Measurements from ENCODE around the gene PFDN2. TPM values are rescaled to one million over a fixed set of nuclear protein-coding genes. Genes with fewer than 3 reads are reported as not detected.

Gene PFDN2
- total and polyA plus RNA-seq, 2 of the 8 experiments (the other 6 are each of a cell fraction or from before 2014, with no cell fraction given) = 66.2 to 71.2 TPM

DNA sequence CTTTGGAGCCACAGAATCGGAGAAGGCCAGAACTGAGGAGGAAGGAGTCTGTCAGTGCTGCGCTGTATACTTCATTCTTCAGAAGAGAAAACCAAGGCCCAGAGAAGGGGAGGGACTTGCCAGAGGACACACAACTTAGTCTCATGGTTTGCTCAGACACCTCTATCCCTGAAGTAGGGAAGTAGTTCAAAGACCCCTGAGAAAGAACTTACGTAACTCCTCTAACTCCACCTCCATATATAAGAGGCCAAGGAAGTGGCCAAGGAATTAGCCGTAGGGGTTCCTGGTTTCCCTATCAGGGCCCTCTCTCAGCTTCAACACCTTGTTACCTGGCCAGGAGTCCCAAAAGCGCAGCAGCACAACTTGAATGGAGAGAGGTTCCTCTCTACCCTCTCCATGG, 27.9 kb downstream of the PFDN2 start (continued):
- TF ChIP-seq, protein P1, sequence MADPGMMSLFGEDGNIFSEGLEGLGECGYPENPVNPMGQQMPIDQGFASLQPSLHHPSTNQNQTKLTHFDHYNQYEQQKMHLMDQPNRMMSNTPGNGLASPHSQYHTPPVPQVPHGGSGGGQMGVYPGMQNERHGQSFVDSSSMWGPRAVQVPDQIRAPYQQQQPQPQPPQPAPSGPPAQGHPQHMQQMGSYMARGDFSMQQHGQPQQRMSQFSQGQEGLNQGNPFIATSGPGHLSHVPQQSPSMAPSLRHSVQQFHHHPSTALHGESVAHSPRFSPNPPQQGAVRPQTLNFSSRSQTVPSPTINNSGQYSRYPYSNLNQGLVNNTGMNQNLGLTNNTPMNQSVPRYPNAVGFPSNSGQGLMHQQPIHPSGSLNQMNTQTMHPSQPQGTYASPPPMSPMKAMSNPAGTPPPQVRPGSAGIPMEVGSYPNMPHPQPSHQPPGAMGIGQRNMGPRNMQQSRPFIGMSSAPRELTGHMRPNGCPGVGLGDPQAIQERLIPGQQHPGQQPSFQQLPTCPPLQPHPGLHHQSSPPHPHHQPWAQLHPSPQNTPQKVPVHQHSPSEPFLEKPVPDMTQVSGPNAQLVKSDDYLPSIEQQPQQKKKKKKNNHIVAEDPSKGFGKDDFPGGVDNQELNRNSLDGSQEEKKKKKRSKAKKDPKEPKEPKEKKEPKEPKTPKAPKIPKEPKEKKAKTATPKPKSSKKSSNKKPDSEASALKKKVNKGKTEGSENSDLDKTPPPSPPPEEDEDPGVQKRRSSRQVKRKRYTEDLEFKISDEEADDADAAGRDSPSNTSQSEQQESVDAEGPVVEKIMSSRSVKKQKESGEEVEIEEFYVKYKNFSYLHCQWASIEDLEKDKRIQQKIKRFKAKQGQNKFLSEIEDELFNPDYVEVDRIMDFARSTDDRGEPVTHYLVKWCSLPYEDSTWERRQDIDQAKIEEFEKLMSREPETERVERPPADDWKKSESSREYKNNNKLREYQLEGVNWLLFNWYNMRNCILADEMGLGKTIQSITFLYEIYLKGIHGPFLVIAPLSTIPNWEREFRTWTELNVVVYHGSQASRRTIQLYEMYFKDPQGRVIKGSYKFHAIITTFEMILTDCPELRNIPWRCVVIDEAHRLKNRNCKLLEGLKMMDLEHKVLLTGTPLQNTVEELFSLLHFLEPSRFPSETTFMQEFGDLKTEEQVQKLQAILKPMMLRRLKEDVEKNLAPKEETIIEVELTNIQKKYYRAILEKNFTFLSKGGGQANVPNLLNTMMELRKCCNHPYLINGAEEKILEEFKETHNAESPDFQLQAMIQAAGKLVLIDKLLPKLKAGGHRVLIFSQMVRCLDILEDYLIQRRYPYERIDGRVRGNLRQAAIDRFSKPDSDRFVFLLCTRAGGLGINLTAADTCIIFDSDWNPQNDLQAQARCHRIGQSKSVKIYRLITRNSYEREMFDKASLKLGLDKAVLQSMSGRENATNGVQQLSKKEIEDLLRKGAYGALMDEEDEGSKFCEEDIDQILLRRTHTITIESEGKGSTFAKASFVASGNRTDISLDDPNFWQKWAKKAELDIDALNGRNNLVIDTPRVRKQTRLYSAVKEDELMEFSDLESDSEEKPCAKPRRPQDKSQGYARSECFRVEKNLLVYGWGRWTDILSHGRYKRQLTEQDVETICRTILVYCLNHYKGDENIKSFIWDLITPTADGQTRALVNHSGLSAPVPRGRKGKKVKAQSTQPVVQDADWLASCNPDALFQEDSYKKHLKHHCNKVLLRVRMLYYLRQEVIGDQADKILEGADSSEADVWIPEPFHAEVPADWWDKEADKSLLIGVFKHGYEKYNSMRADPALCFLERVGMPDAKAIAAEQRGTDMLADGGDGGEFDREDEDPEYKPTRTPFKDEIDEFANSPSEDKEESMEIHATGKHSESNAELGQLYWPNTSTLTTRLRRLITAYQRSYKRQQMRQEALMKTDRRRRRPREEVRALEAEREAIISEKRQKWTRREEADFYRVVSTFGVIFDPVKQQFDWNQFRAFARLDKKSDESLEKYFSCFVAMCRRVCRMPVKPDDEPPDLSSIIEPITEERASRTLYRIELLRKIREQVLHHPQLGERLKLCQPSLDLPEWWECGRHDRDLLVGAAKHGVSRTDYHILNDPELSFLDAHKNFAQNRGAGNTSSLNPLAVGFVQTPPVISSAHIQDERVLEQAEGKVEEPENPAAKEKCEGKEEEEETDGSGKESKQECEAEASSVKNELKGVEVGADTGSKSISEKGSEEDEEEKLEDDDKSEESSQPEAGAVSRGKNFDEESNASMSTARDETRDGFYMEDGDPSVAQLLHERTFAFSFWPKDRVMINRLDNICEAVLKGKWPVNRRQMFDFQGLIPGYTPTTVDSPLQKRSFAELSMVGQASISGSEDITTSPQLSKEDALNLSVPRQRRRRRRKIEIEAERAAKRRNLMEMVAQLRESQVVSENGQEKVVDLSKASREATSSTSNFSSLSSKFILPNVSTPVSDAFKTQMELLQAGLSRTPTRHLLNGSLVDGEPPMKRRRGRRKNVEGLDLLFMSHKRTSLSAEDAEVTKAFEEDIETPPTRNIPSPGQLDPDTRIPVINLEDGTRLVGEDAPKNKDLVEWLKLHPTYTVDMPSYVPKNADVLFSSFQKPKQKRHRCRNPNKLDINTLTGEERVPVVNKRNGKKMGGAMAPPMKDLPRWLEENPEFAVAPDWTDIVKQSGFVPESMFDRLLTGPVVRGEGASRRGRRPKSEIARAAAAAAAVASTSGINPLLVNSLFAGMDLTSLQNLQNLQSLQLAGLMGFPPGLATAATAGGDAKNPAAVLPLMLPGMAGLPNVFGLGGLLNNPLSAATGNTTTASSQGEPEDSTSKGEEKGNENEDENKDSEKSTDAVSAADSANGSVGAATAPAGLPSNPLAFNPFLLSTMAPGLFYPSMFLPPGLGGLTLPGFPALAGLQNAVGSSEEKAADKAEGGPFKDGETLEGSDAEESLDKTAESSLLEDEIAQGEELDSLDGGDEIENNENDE (IDR thresholded peaks at IDR 0.05; ENCODE audit: insufficient replicate concordance, low read length) = no peak
- no peak for TF ChIP-seq ZNF274 (IDR thresholded peaks at IDR 0.05; ENCODE audit: borderline replicate concordance, extremely low read depth, low read length)
- TF ChIP-seq RFX5 (IDR thresholded peaks at IDR 0.05; ENCODE audit: borderline replicate concordance, low read depth, low read length) = no peak
- no peak for TF ChIP-seq RNF2 (IDR thresholded peaks at IDR 0.05; ENCODE audit: borderline replicate concordance, low read depth, low read length, missing control alignments, poor library complexity, severe bottlenecking)
- TF ChIP-seq RAD21 (IDR thresholded peaks at IDR 0.05 in 1 of 2, conservative IDR thresholded peaks at IDR 0.05 in 1 of 2; ENCODE audit: low read depth in 2 of 2, low read length in 2 of 2) = no peak
- no peak for TF ChIP-seq RBBP5 (IDR thresholded peaks at IDR 0.05; ENCODE audit: borderline replicate concordance, low read depth, low read length)

Measured in H1 (cell line).